H1 (cell line): ENCODE measurements around the gene RILP. TPM values are rescaled to one million over a fixed set of nuclear protein-coding genes. Genes with fewer than 3 reads are reported as not detected.

Source experiments
- BCL11A ChIP-seq, 2 experiments: IDR thresholded peaks; one replicate each; pipeline ENCODE4 v1.6.1; 2011; ENCODE audit warnings: low read depth in 2 of 2, low read length in 2 of 2, mild to moderate bottlenecking in 2 of 2
- CBX5 ChIP-seq: fragments of 300-800, 300-1000 bp; sonication (generic); IDR thresholded peaks from 2 replicates; pipeline ENCODE4 v1.7.1; 2016; ENCODE audit warnings: antibody characterized with exemption, low read length, low read depth
- CHD1 ChIP-seq: IDR thresholded peaks from 2 replicates; pipeline ENCODE4 v1.6.1; 2012; ENCODE audit warnings: low read depth, low read length, improper control_type of control experiment
- CHD7 ChIP-seq: fragments of 300-600 bp; sonication (generic); IDR thresholded peaks from 2 replicates; pipeline ENCODE4 v1.7.1; 2012; ENCODE audit warnings: low read length, moderate library complexity, mild to moderate bottlenecking, inconsistent platforms; ENCODE audit not compliant: insufficient replicate concordance
- EP300 ChIP-seq, 2 experiments: IDR thresholded peaks; 1 replicate in 1 of 2; 2 replicates in 1 of 2; pipeline ENCODE4 v1.6.1; 2011 to 2012; ENCODE audit warnings: low read depth in 2 of 2, low read length in 2 of 2, mild to moderate bottlenecking in 2 of 2, borderline replicate concordance in 1 of 2, inconsistent platforms in 1 of 2, moderate library complexity in 1 of 2
- HDAC2 ChIP-seq, 2 experiments: fragments of 300-600 bp in 1 of 2; sonication (generic) in 1 of 2; IDR thresholded peaks; 2 replicates each; pipeline ENCODE4 v1.6.1; 2011 to 2012; ENCODE audit warnings: low read depth in 2 of 2, low read length in 2 of 2, mild to moderate bottlenecking in 2 of 2, moderate library complexity in 2 of 2, borderline replicate concordance in 1 of 2, inconsistent platforms in 1 of 2
- HDAC6 ChIP-seq: IDR thresholded peaks from one replicate; pipeline ENCODE4 v1.7.1; 2012; ENCODE audit warnings: low read depth, mild to moderate bottlenecking, inconsistent platforms, low read length, moderate library complexity
- PHF8 ChIP-seq: fragments of 200-600 bp; sonication (generic); conservative IDR thresholded peaks from 2 replicates; pipeline ENCODE4 v1.7.1; 2012; ENCODE audit warnings: low read depth, mild to moderate bottlenecking, inconsistent platforms, low read length, moderate library complexity
- SIRT6 ChIP-seq: IDR thresholded peaks from one replicate; pipeline ENCODE4 v1.7.1; 2012; ENCODE audit warnings: low read length, inconsistent platforms
- TEAD4 ChIP-seq: IDR thresholded peaks from 2 replicates; pipeline ENCODE4 v1.6.1; 2012; ENCODE audit warnings: low read depth, low read length, inconsistent platforms, mixed read lengths
- polyA plus RNA-seq, 7 experiments: library from polyadenylated mRNA; depleted of rRNA in 3 of 7; stranded (reverse) in 5 of 7; unstranded in 2 of 7; fragments of >200 nt in 5 of 7; fragments of 200-250 nt in 2 of 7; gene quantifications; 1 replicate in 5 of 7; 2 replicates in 1 of 7; 4 replicates in 1 of 7; pipeline versions ENCODE4 v1.2.1 to v1.2.3, GENCODE V29; 2011 to 2013; ENCODE audit warnings: missing spikeins in 2 of 7, mixed read lengths in 2 of 7
- total RNA-seq: library from RNA; stranded (reverse); fragmentation: NEBNext Ultra II Directional; extraction: Animal tissue kit (Norgen Biotek cat#: 25700); gene quantifications from 2 replicates; pipeline ENCODE4 v1.2.1, GENCODE V29; 2021

RILP gene
- total and polyA plus RNA-seq, 2 of the 8 experiments (the other 6 are each of a cell fraction or from before 2014, with no cell fraction given) = 6.8 to 7.2 TPM

DNA sequence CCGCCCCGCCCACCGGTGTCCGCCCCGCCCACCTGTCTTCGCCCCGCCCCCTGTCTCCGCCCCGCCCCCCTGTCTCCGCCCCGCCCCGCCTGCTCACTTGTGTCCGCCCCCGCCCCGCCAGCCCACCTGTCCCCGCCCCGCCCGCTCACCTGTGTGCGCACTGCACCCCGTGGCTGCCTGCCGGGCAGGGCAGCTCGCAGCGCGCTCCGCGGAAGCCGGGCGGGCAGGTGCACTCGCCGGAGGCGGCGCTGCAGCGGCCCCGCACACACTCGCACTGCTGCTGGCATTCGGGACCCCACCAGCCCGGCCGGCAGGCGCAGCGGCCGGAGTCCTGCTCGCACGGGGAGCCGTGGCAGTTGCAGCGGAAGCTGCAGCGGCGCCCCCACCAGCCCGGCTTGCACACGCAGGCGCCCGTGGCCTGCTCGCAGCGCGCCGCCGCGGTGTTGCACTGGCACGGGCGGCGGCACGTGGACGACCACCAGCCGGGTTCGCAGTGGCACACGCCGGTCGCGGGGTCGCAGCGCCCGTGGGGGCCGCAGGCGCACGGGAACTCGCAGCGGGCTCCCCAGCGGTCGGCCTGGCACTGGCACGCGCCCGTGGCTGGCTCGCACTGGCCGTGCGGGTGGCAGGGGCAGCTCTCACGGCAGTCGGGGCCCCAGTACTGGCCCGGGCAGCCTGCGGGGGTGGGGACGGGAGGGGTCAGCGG, 6.2 kb downstream of the RILP start (continued):
- TF ChIP-seq EP300 (IDR thresholded peaks at IDR 0.05; ENCODE audit: borderline replicate concordance in 1 of 2, low read depth in 2 of 2, low read length in 2 of 2) = peak in 1 of 2 experiments; percentile 51; a peak in 1 of 3 replicates
- TF ChIP-seq TEAD4 = peak; percentile 83; the same call in 1 of the 2 replicates
- TF ChIP-seq HDAC2 (IDR thresholded peaks at IDR 0.05; ENCODE audit: borderline replicate concordance in 1 of 2, low read depth in 2 of 2, low read length in 2 of 2) = peak; percentile 23 to 40; a peak in 1 of 4 replicates
- no peak for TF ChIP-seq PHF8
- no peak for TF ChIP-seq CHD1
- no peak for TF ChIP-seq CHD7
- no peak for TF ChIP-seq CBX5
- TF ChIP-seq HDAC6 = no peak
- no peak for TF ChIP-seq BCL11A (IDR thresholded peaks at IDR 0.05; ENCODE audit: low read depth in 2 of 2, low read length in 2 of 2)
- TF ChIP-seq SIRT6 = no peak
